Measurements from ENCODE around the gene EPS8L3. TPM values are rescaled to one million over a fixed set of nuclear protein-coding genes. Genes with fewer than 3 reads are reported as not detected.

Gene EPS8L3
- polyA plus RNA-seq, 1 of the 3 experiments (the other 2 are of a cell fraction) = not detected

GRCh38 chr1:109800291-109800690, 36.6 kb upstream of the EPS8L3 start:
- no peak overlapping the region for H3K27ac ChIP-seq (ENCODE audit: low read depth in 2 of 2, low read length in 1 of 2)
- ChIA-PET POLR2A (no interaction called here), CTCF (interaction anchor here (0.7 to 1.9 kb wide), 3 partner anchors 12 to 183 kb away, joined by 3 to 5 read pairs (median 4); no protein-coding TSS in a partner anchor)
- no peaks in the 10 kb centered on the region for H3F3A ChIP-seq (replicated peaks; ENCODE audit: insufficient read depth)
- no peaks in the 10 kb centered on the region for H3K79me2 ChIP-seq (ENCODE audit: insufficient read depth)
- no peak for DNase-seq
- peaks cover 20 to 24% of the 10 kb centered on the region in 2 experiments; a peak in 3 of 4 replicates for H3K4me1 ChIP-seq (ENCODE audit: control insufficient read depth in 1 of 2, insufficient read depth in 2 of 2, low read depth in 1 of 2, low read length in 1 of 2)
- H3K9me2 ChIP-seq = no peaks in the 10 kb centered on the region
- no peak overlapping the region for H3K9ac ChIP-seq
- no peaks in the 10 kb centered on the region for H3K27me3 ChIP-seq (ENCODE audit: insufficient read depth)
- H3K9me3 ChIP-seq = no peaks in the 10 kb centered on the region
- H3K4me3 ChIP-seq (ENCODE audit: low read depth in 2 of 2, low read length in 1 of 2) = no peak overlapping the region
- H4K20me1 ChIP-seq (ENCODE audit: insufficient read depth) = no peaks in the 10 kb centered on the region
- no peak overlapping the region for H3K4me2 ChIP-seq
- no peak overlapping the region for H2AFZ ChIP-seq (ENCODE audit: low read depth)
- H3K36me3 ChIP-seq (replicated peaks in 1 of 2; ENCODE audit: control insufficient read depth in 1 of 2, insufficient read depth in 2 of 2, low read length in 1 of 2) = no peaks in the 10 kb centered on the region
- TF ChIP-seq FOXJ3 (CRISPR knock-in tag; IDR thresholded peaks at IDR 0.05) (no peak), JUND (IDR thresholded peaks at IDR 0.05) (no peak), EZH2phosphoT487 (IDR thresholded peaks at IDR 0.05; ENCODE audit: borderline replicate concordance, low read depth) (no peak), PBX3 (IDR thresholded peaks at IDR 0.05) (no peak), GATA2 (CRISPR knock-in tag; IDR thresholded peaks at IDR 0.05) (no peak), SMC3 (IDR thresholded peaks at IDR 0.05; ENCODE audit: low read depth, low read length) (no peak), TAF1 (IDR thresholded peaks at IDR 0.05; ENCODE audit: borderline replicate concordance, low read depth, low read length) (no peak), GABPA (IDR thresholded peaks at IDR 0.05; ENCODE audit: low read depth) (no peak), MEF2A (IDR thresholded peaks at IDR 0.05; ENCODE audit: borderline replicate concordance, low read depth) (no peak), POLR2AphosphoS5 (IDR thresholded peaks at IDR 0.05; ENCODE audit: low read depth, low read length) (no peak), MAX (IDR thresholded peaks at IDR 0.05; ENCODE audit: low read depth) (no peak), ZBTB33 (IDR thresholded peaks at IDR 0.05; ENCODE audit: borderline replicate concordance, low read depth) (no peak), REST (IDR thresholded peaks at IDR 0.05; ENCODE audit: low read depth, low read length) (no peak)
- TF ChIP-seq, protein P1, sequence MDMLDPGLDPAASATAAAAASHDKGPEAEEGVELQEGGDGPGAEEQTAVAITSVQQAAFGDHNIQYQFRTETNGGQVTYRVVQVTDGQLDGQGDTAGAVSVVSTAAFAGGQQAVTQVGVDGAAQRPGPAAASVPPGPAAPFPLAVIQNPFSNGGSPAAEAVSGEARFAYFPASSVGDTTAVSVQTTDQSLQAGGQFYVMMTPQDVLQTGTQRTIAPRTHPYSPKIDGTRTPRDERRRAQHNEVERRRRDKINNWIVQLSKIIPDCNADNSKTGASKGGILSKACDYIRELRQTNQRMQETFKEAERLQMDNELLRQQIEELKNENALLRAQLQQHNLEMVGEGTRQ (IDR thresholded peaks at IDR 0.05; ENCODE audit: borderline replicate concordance, low read depth, low read length) = no peak
